HG03135 (cell line): ENCODE measurements around the gene VCAM1.
"Not testable (repeated sequence)": the region's sequence is repeated elsewhere in the genome, so short reads cannot be mapped to it uniquely, and the experiment has no call there.

Source experiments
- ATAC-seq: cut with Tn5 transposase; IDR thresholded peaks from one replicate; pipeline ENCODE4 v1.9.1; 2021; ENCODE audit warnings: mild to moderate bottlenecking, moderate library complexity; ENCODE audit not compliant: unreplicated experiment

VCAM1 gene

DNA sequence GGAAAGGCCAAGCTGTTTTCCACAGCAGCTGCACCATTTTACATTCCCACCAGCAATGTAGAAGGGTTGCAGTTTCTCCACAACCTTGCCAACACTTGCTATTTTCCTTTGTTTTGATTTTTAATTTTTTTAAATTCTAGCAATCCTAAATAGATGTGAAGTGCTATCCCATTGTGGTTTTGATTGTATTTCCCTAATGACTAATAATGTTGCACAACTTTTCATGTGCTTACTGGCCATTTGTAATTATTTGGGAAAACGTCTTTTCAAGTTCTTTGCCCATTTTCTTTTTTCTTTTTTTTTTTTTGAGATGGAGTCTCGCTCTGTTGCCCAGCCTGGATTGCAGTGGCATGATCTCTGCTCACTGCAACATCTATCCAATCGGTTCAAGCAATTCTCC is 53.9 kb downstream of the VCAM1 start:
- ATAC-seq, result no peak

DNA sequence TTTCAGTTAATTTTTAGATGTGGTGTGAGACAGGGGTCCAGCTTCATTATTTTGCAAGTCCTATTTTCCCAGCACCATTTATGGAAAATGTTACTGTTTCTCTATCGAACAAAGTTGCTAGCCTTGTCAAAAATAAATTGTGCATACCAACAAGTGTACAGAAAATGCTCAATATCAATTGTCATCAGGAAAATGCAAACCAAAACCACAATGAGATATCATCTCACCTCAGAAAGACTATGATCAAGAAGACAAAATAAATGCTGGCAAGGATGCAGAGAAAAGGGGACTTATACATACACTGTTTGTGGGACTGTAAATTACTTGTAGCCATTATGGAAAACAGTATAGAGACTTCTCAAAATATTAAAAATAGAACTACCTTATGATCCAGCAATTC is 54.8 kb downstream of the VCAM1 start:
- no peak for ATAC-seq

DNA sequence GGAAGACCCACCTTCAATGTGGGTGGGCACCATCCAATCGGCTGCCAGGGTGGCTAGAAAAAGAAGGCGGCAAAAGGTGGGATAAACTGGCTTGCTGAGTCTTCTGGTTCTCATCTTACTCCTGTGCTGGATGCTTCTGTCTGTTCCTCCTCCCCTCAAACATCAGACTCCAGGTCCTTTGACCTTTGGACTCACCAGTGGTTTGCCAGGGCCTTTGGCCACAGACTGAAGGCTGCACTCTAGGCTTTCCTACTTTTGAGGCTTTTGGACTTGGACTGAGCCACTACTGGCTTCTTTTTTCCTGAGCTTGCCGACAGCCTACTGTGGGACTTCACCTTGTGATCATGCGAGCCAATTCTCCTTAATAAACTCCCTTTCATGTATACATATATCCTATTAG is 55.9 kb downstream of the VCAM1 start:
- ATAC-seq, result no peak

DNA sequence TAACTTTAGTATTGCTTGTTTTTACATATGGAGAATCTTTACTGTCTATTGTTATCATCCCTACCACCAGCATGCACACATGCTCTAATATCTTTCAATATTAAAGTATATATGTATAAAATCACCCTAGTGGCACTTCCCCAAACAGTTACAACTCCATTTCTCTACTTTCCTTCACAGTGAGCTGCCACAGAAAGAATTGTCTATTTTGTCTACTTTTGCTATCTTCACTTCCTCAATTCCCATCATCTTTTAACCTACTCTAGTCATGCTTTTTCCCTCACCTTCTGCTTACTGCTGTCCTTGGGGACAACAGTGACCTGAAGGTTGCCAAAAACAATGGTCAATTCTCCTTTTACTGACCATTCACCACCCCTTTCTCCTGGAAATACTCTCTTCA is 59.2 kb downstream of the VCAM1 start:
- no peak for ATAC-seq

DNA sequence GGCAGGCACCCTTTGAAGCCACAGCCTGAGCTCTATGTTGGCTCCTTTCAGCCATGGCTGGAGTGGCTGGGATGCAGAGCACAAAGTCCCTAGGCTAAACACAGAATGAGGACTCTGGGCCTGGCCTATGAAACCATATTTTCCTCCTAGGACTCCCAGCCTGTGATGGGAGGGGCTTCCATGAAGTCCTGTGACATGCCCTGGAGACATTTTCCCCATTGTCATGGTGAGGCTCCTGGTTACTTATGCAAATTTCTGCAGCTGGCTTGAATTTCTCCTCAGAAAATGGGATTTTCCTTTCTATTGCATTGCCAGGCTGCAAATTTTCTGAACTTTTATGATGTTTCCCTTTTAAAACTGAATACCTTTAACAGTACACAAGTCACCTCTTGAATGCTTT is 61.3 kb downstream of the VCAM1 start:
- no peak for ATAC-seq

DNA sequence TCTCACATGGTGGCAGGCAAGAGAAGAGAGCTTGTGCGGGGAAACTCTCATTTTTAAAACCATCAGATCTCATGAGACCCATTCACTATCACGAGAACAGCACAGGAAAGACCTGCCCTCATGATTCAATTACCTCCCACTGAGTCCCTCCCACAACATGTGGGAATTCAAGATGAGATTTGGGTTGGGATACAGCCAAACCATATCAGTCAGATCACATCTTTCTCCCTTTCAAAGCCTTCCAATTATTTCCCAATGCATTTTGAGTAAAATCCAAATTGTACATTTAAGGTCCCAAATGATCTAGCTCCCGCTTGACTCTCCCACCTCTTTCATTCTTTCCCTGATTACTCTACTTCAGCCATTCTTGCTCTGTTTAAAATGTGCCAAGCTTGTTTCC is 62.2 kb downstream of the VCAM1 start:
- not testable (repeated sequence) for ATAC-seq

DNA sequence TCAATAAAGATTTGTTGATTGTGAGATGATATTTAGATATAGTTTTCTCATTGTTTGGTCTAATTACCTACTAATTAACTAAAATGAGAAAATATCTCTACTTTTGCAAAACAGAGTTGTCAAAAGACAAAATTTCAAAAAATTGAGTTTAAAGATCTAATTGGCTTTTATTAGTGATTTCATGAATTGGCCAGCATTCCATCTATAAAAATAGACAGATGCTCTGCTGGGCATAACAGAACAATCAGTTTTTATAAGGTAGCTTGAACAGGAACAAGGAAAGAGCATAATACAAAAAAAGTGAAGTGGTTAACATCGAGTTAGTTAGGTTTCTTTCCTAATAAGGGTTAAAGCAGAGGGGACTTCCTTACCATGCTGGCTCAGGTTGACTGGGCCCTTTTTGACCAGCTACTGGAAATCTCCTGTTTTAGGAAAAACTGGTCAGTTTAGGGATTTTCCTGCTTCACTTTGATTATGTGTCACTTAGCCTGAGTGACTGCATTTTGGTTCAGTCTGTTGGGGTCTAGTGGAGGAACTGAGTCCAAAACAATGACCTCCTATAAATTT is 63.0 kb downstream of the VCAM1 start:
- ATAC-seq, result no peak

DNA sequence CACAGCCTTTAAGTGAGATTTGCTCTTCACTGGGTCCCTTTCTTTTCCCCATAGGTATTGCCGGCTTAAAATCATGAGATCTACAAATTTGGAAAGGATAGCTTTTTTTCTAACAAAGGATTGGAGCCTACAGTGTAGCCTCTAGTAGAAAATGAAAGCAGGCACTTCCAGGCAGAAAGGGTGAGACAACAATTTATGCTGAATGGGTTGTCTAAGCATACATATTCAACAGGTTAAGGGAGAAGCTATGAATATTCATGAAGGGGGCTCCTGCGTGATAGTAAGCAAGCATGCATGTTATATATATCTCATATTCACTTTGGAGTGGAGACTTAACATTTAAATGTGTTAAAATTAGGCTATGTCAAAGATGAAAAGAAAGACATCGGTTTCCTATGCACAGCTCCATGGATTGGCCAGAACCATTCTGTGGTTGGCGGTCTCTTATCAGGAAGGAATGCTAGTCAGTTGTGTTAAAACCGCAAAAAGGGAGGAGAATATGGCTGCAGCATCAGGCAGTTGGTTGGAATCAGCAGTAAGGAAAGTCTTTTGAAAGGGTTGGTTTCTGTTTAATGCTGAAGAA is 66.0 kb downstream of the VCAM1 start:
- no peak for ATAC-seq

DNA sequence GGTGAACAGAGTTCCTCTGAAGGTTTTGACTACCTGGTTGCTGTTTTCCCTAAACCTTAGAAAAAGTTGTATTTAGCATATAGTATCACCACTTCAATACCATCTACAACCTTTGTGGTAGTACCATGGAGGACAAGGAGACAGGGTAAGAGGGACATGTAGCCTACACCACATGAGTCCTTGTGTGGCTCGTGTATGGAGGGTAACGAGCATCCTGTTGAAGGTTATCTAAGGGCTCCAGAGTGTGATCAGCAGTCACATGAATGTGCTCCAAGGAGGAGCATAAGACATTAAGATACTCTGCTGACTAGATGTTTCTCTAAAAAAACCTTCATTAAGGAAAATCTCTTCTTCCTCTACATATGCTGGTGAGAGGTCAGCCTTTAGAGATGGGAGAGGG is 67.3 kb downstream of the VCAM1 start:
- no peak for ATAC-seq
